Prostate gland (tissue), 2 donors: ENCODE data around the gene EEF2KMT.

Experiments used
- POLR2A ChIP-seq: fragments of 450-650 bp; IDR thresholded peaks from one replicate; pipeline ENCODE4 v1.6.1; 2016; ENCODE audit warnings: antibody characterized with exemption, mild to moderate bottlenecking
- TF ChIP-seq, protein P1 (sequence below), 4 experiments: fragments of 200-600 bp in 2 of 4; fragments of 450-650 bp in 2 of 4; sonication (generic) in 2 of 4; IDR thresholded peaks; 1 replicate in 3 of 4; 2 replicates in 1 of 4; pipeline ENCODE4 v1.5.1; 2016 to 2019; ENCODE audit warnings: antibody characterized with exemption in 4 of 4, mild to moderate bottlenecking in 2 of 4, moderate library complexity in 2 of 4

DNA sequence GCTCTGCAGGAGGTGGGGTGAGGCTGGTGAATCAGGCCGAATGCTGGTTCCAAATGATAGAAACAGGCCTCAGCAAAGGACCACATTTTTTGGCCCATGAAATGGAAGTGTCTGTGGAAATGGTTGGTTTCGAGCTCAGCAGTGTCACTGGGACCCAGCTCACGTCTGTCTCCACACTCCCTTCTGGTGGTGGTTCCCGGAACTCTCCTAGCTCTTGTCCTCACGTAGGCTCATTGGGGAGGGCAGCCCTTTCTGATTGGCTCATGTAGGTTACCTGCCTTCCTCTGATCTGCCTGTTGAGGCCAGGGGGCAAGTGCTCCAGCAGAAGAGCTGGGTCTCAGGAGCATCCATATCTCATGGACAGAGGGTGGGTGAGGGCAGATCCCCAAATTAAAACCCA, 22.0 kb downstream of the EEF2KMT start:
- TF ChIP-seq, protein P1, sequence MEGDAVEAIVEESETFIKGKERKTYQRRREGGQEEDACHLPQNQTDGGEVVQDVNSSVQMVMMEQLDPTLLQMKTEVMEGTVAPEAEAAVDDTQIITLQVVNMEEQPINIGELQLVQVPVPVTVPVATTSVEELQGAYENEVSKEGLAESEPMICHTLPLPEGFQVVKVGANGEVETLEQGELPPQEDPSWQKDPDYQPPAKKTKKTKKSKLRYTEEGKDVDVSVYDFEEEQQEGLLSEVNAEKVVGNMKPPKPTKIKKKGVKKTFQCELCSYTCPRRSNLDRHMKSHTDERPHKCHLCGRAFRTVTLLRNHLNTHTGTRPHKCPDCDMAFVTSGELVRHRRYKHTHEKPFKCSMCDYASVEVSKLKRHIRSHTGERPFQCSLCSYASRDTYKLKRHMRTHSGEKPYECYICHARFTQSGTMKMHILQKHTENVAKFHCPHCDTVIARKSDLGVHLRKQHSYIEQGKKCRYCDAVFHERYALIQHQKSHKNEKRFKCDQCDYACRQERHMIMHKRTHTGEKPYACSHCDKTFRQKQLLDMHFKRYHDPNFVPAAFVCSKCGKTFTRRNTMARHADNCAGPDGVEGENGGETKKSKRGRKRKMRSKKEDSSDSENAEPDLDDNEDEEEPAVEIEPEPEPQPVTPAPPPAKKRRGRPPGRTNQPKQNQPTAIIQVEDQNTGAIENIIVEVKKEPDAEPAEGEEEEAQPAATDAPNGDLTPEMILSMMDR (IDR thresholded peaks at IDR 0.05), result no peak
- TF ChIP-seq POLR2A, result no peak
